Glutamatergic neuron (in vitro differentiated cells): ENCODE measurements around the gene MSRB1. TPM values are rescaled to one million over a fixed set of nuclear protein-coding genes. Genes with fewer than 3 reads are reported as not detected.
A peak's percentile ranks its signal among the peaks of the same experiment; 100 is the strongest.
"Not testable (repeated sequence)": the region's sequence is repeated elsewhere in the genome, so short reads cannot be mapped to it uniquely, and the experiment has no call there.

Experiments used
- DNase-seq: peaks from one replicate; pipeline ENCODE4 v3.0.0; 2022
- H3K27ac Mint-ChIP-seq: one replicate; pipeline ENCODE4 v1.8.0; 2020; ENCODE audit warnings: mild to moderate bottlenecking, mixed read lengths, inconsistent platforms; ENCODE audit not compliant: unreplicated experiment
- H3K27me3 Mint-ChIP-seq: one replicate; pipeline ENCODE4 v1.8.0; 2020; ENCODE audit warnings: mild to moderate bottlenecking, moderate library complexity, mixed read lengths, inconsistent platforms; ENCODE audit not compliant: unreplicated experiment
- H3K36me3 Mint-ChIP-seq: one replicate; pipeline ENCODE4 v1.8.0; 2020; ENCODE audit warnings: mild to moderate bottlenecking, mixed read lengths, inconsistent platforms; ENCODE audit not compliant: unreplicated experiment
- H3K4me1 Mint-ChIP-seq: one replicate; pipeline ENCODE4 v1.8.0; 2020; ENCODE audit warnings: mild to moderate bottlenecking, low read depth, mixed read lengths, inconsistent platforms; ENCODE audit not compliant: unreplicated experiment
- H3K4me3 Mint-ChIP-seq: one replicate; pipeline ENCODE4 v1.8.0; 2020; ENCODE audit warnings: mild to moderate bottlenecking, mixed read lengths, inconsistent platforms; ENCODE audit not compliant: unreplicated experiment
- H3K9me3 Mint-ChIP-seq: one replicate; pipeline ENCODE4 v1.8.0; 2020; ENCODE audit warnings: mild to moderate bottlenecking, moderate library complexity, mixed read lengths, inconsistent platforms; ENCODE audit not compliant: unreplicated experiment
- CTCF ChIP-seq: fragments of 200-600 bp; sonication (generic); IDR thresholded peaks from one replicate; pipeline ENCODE4 v1.5.0; 2021; ENCODE audit not compliant: partially characterized antibody, unreplicated experiment
- total RNA-seq: library from RNA; stranded (reverse); fragmentation: NEBNext Ultra II Directional; extraction: Animal tissue kit (Norgen Biotek cat#: 25700); gene quantifications from one replicate; pipeline ENCODE4 v1.2.1, GENCODE V29; 2021; ENCODE audit not compliant: unreplicated experiment

The MSRB1 gene
- total RNA-seq, 1 donor from 2014 or later = 50.9 TPM

DNA sequence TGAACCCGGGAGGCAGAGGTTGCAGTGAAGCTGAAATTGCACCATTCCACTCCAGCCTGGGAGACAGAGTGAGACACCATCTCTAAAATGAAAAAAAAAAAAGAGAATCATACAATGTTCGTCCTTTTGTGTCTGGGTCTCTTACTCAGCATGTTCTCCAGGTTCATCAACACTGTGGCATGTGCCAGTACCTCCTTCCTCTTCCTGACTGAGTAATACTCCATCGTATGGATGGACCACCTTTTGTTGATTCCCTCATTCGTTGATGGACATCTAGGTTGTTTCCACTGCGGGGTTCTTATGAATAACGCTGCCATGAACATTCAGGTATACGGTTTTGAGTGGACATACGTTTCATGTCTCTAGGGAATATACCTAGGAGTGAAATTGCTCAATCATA lies 20.6 kb downstream of the MSRB1 start:
- H3K4me1 Mint-ChIP-seq = peaks cover 18% of the 10 kb centered on the region
- peaks cover 8% of the 10 kb centered on the region for H3K27me3 Mint-ChIP-seq
- TF ChIP-seq CTCF = no peak
- H3K36me3 Mint-ChIP-seq = no peaks in the 10 kb centered on the region
- no peak overlapping the region for H3K4me3 Mint-ChIP-seq
- peak overlapping the region; percentile 40 for H3K27ac Mint-ChIP-seq
- DNase-seq = no peak
- H3K9me3 Mint-ChIP-seq = peaks cover 12% of the 10 kb centered on the region

- Mint-ChIP-seq H3K36me3 (no peaks in the 10 kb centered on the region), H3K27me3 (peaks cover 9% of the 10 kb centered on the region), H3K27ac (peak overlapping the region; percentile 23), H3K4me1 (peaks cover 23% of the 10 kb centered on the region), H3K4me3 (peak overlapping the region; percentile 63), H3K9me3 (peaks cover 13% of the 10 kb centered on the region)
- DNase-seq = peak; percentile 77
- TF ChIP-seq CTCF = no peak
Measured at GRCh38 chr16:1920727-1921171, 22.2 kb downstream of the MSRB1 start.

DNA sequence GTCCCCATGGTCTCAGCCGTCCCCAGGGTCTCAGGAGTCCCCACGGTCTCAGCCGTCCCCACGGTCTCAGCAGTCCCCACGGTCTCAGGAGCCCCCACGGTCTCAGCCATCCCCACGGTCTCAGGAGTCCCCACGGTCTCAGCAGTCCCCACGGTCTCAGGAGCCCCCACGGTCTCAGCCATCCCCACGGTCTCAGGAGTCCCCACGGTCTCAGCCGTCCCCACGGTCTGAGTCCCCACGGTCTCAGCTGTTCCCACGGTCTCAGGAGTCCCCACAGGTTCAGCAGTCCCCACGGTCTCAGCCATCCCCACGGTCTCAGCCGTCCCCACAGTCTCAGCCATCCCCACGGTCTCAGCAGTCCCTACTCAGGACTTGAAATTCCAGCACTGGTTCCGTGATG lies 22.9 kb downstream of the MSRB1 start:
- not testable (repeated sequence) for H3K36me3 Mint-ChIP-seq, DNase-seq, H3K27ac Mint-ChIP-seq
- Mint-ChIP-seq H3K9me3 (peaks cover 11% of the 10 kb centered on the region), H3K4me3 (peak overlapping the region; percentile 63), H3K27me3 (peaks cover 15% of the 10 kb centered on the region), H3K4me1 (peaks cover 19% of the 10 kb centered on the region)

- H3K27me3 Mint-ChIP-seq = peaks cover 16% of the 10 kb centered on the region
- no peak overlapping the region for H3K4me3 Mint-ChIP-seq
- H3K27ac Mint-ChIP-seq = no peak overlapping the region
- peaks cover 21% of the 10 kb centered on the region for H3K4me1 Mint-ChIP-seq
- H3K9me3 Mint-ChIP-seq = peaks cover 11% of the 10 kb centered on the region
- TF ChIP-seq CTCF = no peak
- DNase-seq = peak; percentile 63
- no peaks in the 10 kb centered on the region for H3K36me3 Mint-ChIP-seq
Measured at GRCh38 chr16:1919327-1919998, 23.5 kb downstream of the MSRB1 start.

DNA sequence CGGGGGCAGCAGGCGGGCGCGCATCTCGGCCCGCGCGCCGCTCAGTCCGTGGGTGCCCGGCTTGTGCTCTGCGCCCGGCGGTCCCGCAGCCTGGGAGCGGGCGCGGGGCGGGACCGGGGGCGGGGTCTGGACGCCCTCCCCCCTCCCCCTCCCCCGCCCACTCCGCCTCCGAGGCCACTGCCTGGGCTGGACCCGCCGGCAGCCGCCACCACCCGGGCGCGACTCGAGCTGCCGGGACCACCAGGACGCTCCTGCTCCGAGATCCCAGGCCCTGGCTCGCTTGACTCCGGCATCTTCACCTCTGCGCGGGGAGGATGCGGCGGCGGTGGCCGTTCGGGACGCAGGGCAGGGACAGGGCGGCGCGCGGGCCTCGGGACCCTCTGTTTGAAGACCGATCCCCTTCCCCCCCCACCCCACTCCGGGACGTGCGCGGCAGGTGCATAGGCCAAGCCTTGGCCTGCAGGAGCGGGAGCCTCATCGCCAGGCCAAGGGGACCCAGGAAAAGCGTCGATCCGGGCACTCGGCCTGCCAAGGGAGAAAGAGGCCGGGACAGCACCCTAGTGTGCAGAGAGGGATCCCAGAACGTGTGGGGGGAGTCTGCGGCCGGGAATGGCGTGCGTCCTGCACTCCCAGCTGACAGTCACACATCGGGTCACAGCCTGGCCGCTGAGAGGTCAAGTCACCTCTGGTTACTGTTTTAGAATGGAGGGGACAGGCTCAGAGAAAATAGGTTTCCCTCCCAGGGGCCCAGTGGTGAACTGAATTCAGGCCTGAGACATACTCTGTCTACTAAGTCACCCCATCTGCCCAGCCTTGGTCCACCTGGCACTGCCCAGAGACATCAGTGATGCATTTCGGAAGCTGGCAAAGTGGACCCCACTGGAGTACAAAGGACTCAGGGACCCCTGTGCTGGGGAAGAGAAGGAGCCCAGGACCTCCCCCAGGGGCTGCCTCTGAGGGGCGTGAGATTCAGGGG lies 24.4 kb downstream of the MSRB1 start, which contains the start of gene HS3ST6:
Gene HS3ST6 (minus strand): TSS at position 65 of the 976 bp plus-strand sequence. CDS start 92 bp downstream, outside the sequence.
- no peak for TF ChIP-seq CTCF
- Mint-ChIP-seq H3K27ac (no peak within 1 kb of the TSS), H3K36me3 (no peaks in the 10 kb centered on the region), H3K4me3 (peak within 1 kb of the TSS; percentile 74), H3K27me3 (peaks cover 16% of the 10 kb centered on the region), H3K4me1 (peaks cover 19% of the 10 kb centered on the region), H3K9me3 (peaks cover 11% of the 10 kb centered on the region)
- peak; percentile 73 for DNase-seq
